OCI-LY7 (cell line): ENCODE data around the gene UBE2H.

Experiments used
- EZH2phosphoT487 ChIP-seq: fragments of 200-600 bp; sonication (generic); IDR thresholded peaks from 2 replicates; pipeline ENCODE4 v1.6.1; 2018; ENCODE audit warnings: low read depth, borderline replicate concordance, mild to moderate bottlenecking, mixed run types, antibody characterized with exemption, low read length, moderate library complexity, mixed read lengths
- TF ChIP-seq, protein P1 (sequence below): fragments of 200-600 bp; sonication (generic); conservative IDR thresholded peaks from 2 replicates; pipeline ENCODE4 v1.5.1; 2014; ENCODE audit warnings: mild to moderate bottlenecking, antibody characterized with exemption, low read length, moderate library complexity, mixed read lengths

GRCh38 chr7:129800901-129801300 is 151.9 kb downstream of the UBE2H start:
- TF ChIP-seq, protein P1, sequence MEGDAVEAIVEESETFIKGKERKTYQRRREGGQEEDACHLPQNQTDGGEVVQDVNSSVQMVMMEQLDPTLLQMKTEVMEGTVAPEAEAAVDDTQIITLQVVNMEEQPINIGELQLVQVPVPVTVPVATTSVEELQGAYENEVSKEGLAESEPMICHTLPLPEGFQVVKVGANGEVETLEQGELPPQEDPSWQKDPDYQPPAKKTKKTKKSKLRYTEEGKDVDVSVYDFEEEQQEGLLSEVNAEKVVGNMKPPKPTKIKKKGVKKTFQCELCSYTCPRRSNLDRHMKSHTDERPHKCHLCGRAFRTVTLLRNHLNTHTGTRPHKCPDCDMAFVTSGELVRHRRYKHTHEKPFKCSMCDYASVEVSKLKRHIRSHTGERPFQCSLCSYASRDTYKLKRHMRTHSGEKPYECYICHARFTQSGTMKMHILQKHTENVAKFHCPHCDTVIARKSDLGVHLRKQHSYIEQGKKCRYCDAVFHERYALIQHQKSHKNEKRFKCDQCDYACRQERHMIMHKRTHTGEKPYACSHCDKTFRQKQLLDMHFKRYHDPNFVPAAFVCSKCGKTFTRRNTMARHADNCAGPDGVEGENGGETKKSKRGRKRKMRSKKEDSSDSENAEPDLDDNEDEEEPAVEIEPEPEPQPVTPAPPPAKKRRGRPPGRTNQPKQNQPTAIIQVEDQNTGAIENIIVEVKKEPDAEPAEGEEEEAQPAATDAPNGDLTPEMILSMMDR: no peak
- no peak for TF ChIP-seq EZH2phosphoT487
